Stomach (tissue), 9 donors: ENCODE measurements around the gene ERCC4. TPM values are rescaled to one million over a fixed set of nuclear protein-coding genes. Genes with fewer than 3 reads are reported as not detected.
"Not testable (repeated sequence)": the region's sequence is repeated elsewhere in the genome, so short reads cannot be mapped to it uniquely, and the experiment has no call there.

Experiments
- DNase-seq, 2 donors: peaks; one replicate each; pipeline versions ENCODE4 v3.0.0 to v3.0.0-alpha.2; 2013 to 2019
- H3K27ac ChIP-seq, 5 donors: fragments of 200-600 bp in 4 of 5; sonication (generic) in 4 of 5; one replicate each; pipeline ENCODE4 v1.5.1; 2013 to 2019; ENCODE audit warnings: mild to moderate bottlenecking in 1 of 5, moderate library complexity in 1 of 5
- H3K27me3 ChIP-seq, 3 donors: fragments of 200-600 bp; sonication (generic); one replicate each; pipeline ENCODE4 v1.5.1; 2017 to 2019; ENCODE audit warnings: mixed run types in 1 of 3
- H3K36me3 ChIP-seq, 4 donors: fragments of 200-600 bp; sonication (generic); 1 replicate in 3 of 4; 2 replicates in 1 of 4; pipeline ENCODE4 v1.5.1; 2016 to 2019
- H3K4me1 ChIP-seq, 4 donors: fragments of 200-600 bp; sonication (generic); one replicate each; pipeline ENCODE4 v1.5.1; 2016 to 2019
- H3K4me3 ChIP-seq, 4 donors: fragments of 200-600 bp; sonication (generic) in 3 of 4; one replicate each; pipeline ENCODE4 v1.5.1; 2016 to 2019; ENCODE audit warnings: mild to moderate bottlenecking in 1 of 4
- H3K9me3 ChIP-seq, 4 donors: fragments of 200-600 bp; sonication (generic); one replicate each; pipeline ENCODE4 v1.5.1; 2016 to 2019
- CTCF ChIP-seq, 7 experiments: fragments of 450-650 bp in 4 of 7; fragments of 200-600 bp in 3 of 7; sonication (generic) in 3 of 7; IDR thresholded peaks; one replicate each; pipeline ENCODE4 v1.5.1; 2016 to 2019; ENCODE audit warnings: antibody characterized with exemption in 7 of 7, control low read depth in 2 of 7, mild to moderate bottlenecking in 1 of 7
- EP300 ChIP-seq: sonication (generic); formaldehyde crosslinking; IDR thresholded peaks from one replicate; pipeline ENCODE4 v1.6.1; 2017; ENCODE audit warnings: antibody characterized with exemption
- POLR2A ChIP-seq, 4 donors: fragments of 450-650 bp; IDR thresholded peaks; one replicate each; pipeline ENCODE4 v1.6.1; 2016; ENCODE audit warnings: antibody characterized with exemption in 4 of 4, control low read depth in 2 of 4, mild to moderate bottlenecking in 1 of 4, moderate library complexity in 1 of 4
- POLR2AphosphoS5 ChIP-seq, 3 donors: sonication (generic); formaldehyde crosslinking; IDR thresholded peaks; one replicate each; pipeline ENCODE4 v1.6.1; 2016; ENCODE audit warnings: antibody characterized with exemption in 3 of 3
- WGBS, 5 donors: extraction: QIAGEN DNeasy Blood & Tissue Kit in 3 of 5; methylation state at CpG; one replicate each; pipeline versions ENCODE4 v1.1.5 to v1.1.7; 2013 to 2018; 5-methylcytosine and 5-hydroxymethylcytosine counted together
- intact Hi-C: fragments of 100-400 bp; cut with DNase I; formaldehyde crosslinking; loops from one replicate; pipeline ENCODE4 v1.15.1; 2023; ENCODE audit warnings: low total_unique reads
- polyA plus RNA-seq, 3 donors: library from polyadenylated mRNA; stranded (reverse); fragments of 200-250 nt; gene quantifications; one replicate each; pipeline ENCODE4 v1.2.3, GENCODE V29; 2013
- total RNA-seq, 5 donors: library from RNA; depleted of rRNA; stranded (reverse); fragments of >200 nt; gene quantifications; one replicate each; pipeline versions ENCODE4 v1.1.0 to v1.2.3, GENCODE V29; 2014 to 2016
- donor health status: healthy with polysubstance abuse.
- donor health status: Bipolar disorder and iron deficiency.
- donor health status: healthy.

The ERCC4 gene
- total and polyA plus RNA-seq, 8 donors, result 1.2 to 45.8 (median 7.7) TPM

DNA sequence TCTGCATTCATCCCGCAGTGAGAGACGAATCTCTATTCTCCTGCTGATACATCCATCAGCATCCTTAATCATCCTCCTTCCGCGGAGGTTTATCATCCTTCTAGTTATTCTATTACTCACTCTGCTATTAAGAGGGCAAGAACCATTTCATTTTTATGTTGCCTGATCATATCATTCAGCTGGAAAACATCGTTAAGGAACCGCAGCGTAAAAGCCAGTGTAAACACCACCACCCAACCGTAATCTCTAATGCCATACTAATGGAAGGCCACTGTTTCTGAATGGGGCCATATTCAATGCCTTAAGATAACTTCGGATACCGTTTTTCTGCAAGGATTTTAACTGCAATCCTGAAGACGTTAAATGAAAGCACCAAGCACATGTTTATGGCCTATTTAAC lies 36.7 kb upstream of the ERCC4 start:
- intact Hi-C loops, result no loop called here
- H3K4me1 ChIP-seq, result peaks cover 0 to 12% (median 0%) of the 10 kb centered on the region in 4 donors
- H3K36me3 ChIP-seq, result no peaks in the 10 kb centered on the region
- H3K27ac ChIP-seq, result no peak overlapping the region
- TF ChIP-seq POLR2AphosphoS5 (IDR thresholded peaks at IDR 0.05) (no peak), CTCF (IDR thresholded peaks at IDR 0.05) (no peak), EP300 (no peak), POLR2A (IDR thresholded peaks at IDR 0.05) (no peak)
- peaks cover 0 to 5% (median 0%) of the 10 kb centered on the region in 4 donors for H3K9me3 ChIP-seq
- WGBS, 5 donors, result 26 to 57% (median 44%) methylated on average over 11 of the region's 11 CpGs
- no peaks in the 10 kb centered on the region for H3K27me3 ChIP-seq
- peak in 1 of 2 donors; percentile 21 for DNase-seq
- no peak overlapping the region for H3K4me3 ChIP-seq

GRCh38 chr16:13883881-13884280 lies 36.1 kb upstream of the ERCC4 start:
- no peak for TF ChIP-seq POLR2AphosphoS5 (IDR thresholded peaks at IDR 0.05)
- TF ChIP-seq POLR2A (IDR thresholded peaks at IDR 0.05), result no peak
- TF ChIP-seq EP300, result no peak
- TF ChIP-seq CTCF (IDR thresholded peaks at IDR 0.05), result no peak
- Histone ChIP-seq H3K4me3 (no peak overlapping the region), H3K27me3 (no peaks in the 10 kb centered on the region), H3K9me3 (peaks cover 0 to 5% (median 0%) of the 10 kb centered on the region in 4 donors), H3K27ac (no peak overlapping the region), H3K36me3 (no peaks in the 10 kb centered on the region), H3K4me1 (peaks cover 0 to 12% (median 0%) of the 10 kb centered on the region in 4 donors)
- intact Hi-C loops, result no loop called here
- DNase-seq, result no peak
- 45 to 63% (median 56%) methylated on average over 3 of the region's 3 CpGs for WGBS, 5 donors

- H3K4me3 ChIP-seq, result no peak overlapping the region
- intact Hi-C loops, result no loop called here
- DNase-seq, result peak in 1 of 2 donors; percentile 57
- H3K27ac ChIP-seq, result no peak overlapping the region
- H3K27me3 ChIP-seq, result no peaks in the 10 kb centered on the region
- H3K4me1 ChIP-seq, result peaks cover 0 to 12% (median 0%) of the 10 kb centered on the region in 4 donors
- no peak for TF ChIP-seq POLR2AphosphoS5 (IDR thresholded peaks at IDR 0.05)
- H3K36me3 ChIP-seq, result no peaks in the 10 kb centered on the region
- 19 to 43% (median 32%) methylated on average over 6 of the region's 6 CpGs for WGBS, 5 donors
- H3K9me3 ChIP-seq, result peaks cover 0 to 5% (median 0%) of the 10 kb centered on the region in 4 donors
These were observed 34.3 kb upstream of the ERCC4 start for GRCh38 chr16:13885700-13886099.

- Histone ChIP-seq H3K27ac (no peak overlapping the region), H3K27me3 (no peaks in the 10 kb centered on the region), H3K4me3 (no peak overlapping the region), H3K4me1 (peaks cover 0 to 12% (median 0%) of the 10 kb centered on the region in 4 donors), H3K9me3 (peaks cover 0 to 5% (median 0%) of the 10 kb centered on the region in 4 donors), H3K36me3 (no peaks in the 10 kb centered on the region)
- TF ChIP-seq CTCF (IDR thresholded peaks at IDR 0.05) (no peak), POLR2AphosphoS5 (IDR thresholded peaks at IDR 0.05) (no peak), POLR2A (IDR thresholded peaks at IDR 0.05) (no peak), EP300 (no peak)
- DNase-seq, result no peak
- WGBS, 5 donors, result 81 to 92% (median 90%) methylated on average over 5 of the region's 5 CpGs
- intact Hi-C loops, result no loop called here
These were observed 33.3 kb upstream of the ERCC4 start for GRCh38 chr16:13886608-13887007.

GRCh38 chr16:13889323-13889722 lies 30.6 kb upstream of the ERCC4 start:
- H3K4me3 ChIP-seq, DNase-seq, intact Hi-C loops, H3K27ac ChIP-seq, H3K36me3 ChIP-seq, H3K9me3 ChIP-seq, H3K27me3 ChIP-seq: not testable (repeated sequence)
- WGBS, 5 donors, result 89 to 96% (median 93%) methylated on average over 15 to 22 of the region's 22 CpGs
- peaks cover 0 to 12% (median 0%) of the 10 kb centered on the region in 4 donors for H3K4me1 ChIP-seq
